GM06990 (cell line): ENCODE data around the gene NCAPH2.

Source experiments
- DNase-seq: peaks from one replicate; pipeline ENCODE4 v3.0.0-alpha.2; 2011; ENCODE audit not compliant: insufficient read length; ENCODE audit errors: extremely low read depth
- H3K27me3 ChIP-seq: replicated peaks from 2 replicates; pipeline ENCODE4 v1.6.0; 2011; ENCODE audit warnings: low read length; ENCODE audit not compliant: control insufficient read depth, insufficient read depth
- H3K36me3 ChIP-seq: 2 replicates; pipeline ENCODE4 v1.5.1; 2011; ENCODE audit warnings: low read length; ENCODE audit not compliant: control insufficient read depth, insufficient read depth
- H3K4me3 ChIP-seq: replicated peaks from 2 replicates; pipeline ENCODE4 v1.5.1; 2011; ENCODE audit warnings: low read depth, mild to moderate bottlenecking, control low read depth, low read length
- TF ChIP-seq, protein P1 (sequence below): IDR thresholded peaks from 2 replicates; pipeline ENCODE4 v1.5.1; 2011; ENCODE audit warnings: low read length, control low read depth, mild to moderate bottlenecking, inconsistent platforms; ENCODE audit not compliant: insufficient read depth, poor library complexity, severe bottlenecking

Gene NCAPH2

DNA sequence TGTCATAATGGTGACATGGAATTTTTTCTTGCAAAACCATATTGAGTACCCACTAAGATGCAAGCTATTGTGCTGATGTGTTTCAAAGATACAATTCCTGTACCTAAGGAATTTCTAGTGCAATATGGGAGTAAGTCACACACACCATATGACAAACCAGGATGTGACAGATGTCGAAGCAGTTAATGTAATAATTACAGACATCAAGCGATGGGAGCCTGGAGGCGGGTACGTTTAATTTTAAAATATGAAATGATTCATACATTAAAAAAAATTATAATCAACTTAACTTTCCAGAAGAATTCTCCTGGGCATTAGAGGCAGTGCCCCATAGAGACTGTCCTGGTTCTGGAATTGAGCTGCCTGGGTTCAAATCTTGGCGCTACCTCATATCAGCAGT lies 48.7 kb downstream of the NCAPH2 start:
- no peak for DNase-seq
- no peak overlapping the region for H3K4me3 ChIP-seq
- H3K36me3 ChIP-seq: no peaks in the 10 kb centered on the region
- no peaks in the 10 kb centered on the region for H3K27me3 ChIP-seq
- TF ChIP-seq, protein P1, sequence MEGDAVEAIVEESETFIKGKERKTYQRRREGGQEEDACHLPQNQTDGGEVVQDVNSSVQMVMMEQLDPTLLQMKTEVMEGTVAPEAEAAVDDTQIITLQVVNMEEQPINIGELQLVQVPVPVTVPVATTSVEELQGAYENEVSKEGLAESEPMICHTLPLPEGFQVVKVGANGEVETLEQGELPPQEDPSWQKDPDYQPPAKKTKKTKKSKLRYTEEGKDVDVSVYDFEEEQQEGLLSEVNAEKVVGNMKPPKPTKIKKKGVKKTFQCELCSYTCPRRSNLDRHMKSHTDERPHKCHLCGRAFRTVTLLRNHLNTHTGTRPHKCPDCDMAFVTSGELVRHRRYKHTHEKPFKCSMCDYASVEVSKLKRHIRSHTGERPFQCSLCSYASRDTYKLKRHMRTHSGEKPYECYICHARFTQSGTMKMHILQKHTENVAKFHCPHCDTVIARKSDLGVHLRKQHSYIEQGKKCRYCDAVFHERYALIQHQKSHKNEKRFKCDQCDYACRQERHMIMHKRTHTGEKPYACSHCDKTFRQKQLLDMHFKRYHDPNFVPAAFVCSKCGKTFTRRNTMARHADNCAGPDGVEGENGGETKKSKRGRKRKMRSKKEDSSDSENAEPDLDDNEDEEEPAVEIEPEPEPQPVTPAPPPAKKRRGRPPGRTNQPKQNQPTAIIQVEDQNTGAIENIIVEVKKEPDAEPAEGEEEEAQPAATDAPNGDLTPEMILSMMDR: no peak

- no peak for DNase-seq
- Histone ChIP-seq H3K27me3 (no peaks in the 10 kb centered on the region), H3K4me3 (no peak overlapping the region), H3K36me3 (no peaks in the 10 kb centered on the region)
- TF ChIP-seq, protein P1: no peak
Measured at GRCh38 chr22:50560034-50560433, 52.0 kb downstream of the NCAPH2 start.

GRCh38 chr22:50561401-50562358 lies 53.7 kb downstream of the NCAPH2 start:
- Histone ChIP-seq H3K36me3 (no peaks in the 10 kb centered on the region; the same call in 1 of the 2 replicates), H3K27me3 (no peaks in the 10 kb centered on the region), H3K4me3 (no peak overlapping the region)
- DNase-seq: no peak
- TF ChIP-seq, protein P1: no peak

DNA sequence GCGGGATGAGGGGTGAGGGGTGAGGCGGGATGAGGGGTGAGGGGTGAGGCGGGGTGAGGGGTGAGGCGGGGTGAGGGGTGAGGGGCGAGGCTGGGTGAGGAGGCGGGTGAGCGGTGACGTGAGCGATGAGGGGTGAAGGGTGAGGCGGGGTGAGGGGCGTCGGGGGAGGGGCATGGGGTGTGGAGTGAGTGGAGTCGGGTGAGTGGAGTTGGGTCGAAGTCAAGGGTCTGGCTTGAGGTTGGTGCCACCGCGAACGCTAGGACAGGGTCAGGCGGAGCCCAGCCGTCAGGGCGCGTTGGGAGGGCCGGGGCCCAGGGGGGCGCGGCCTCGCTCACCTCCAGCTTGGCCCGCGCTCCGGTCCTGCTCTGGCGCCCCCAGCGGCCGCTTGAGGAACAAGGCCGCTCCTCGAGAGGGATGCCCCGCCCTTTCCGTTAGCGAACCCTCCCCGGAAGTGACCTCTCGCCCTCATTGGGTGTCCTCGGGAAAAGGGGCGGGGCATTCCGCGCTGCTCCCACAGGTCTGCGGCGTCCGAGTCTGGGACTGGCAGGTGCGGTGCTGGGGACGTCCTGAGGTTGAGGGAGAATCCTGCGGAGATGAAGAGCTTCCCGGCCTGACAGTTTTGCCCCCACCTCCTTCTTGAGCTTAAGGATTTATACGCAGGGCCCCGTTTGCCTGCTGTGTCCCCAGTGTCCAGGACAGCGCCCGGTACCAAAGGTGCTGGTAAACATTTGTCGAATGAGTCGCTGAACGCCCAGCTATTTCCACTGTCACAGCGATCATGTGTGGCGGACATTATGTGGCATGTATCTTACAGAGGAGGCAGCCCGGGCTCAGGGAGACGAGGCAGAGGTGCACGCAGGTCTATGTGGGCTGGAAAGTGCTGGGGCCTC lies 54.7 kb downstream of the NCAPH2 start, which contains the start of gene SYCE3:
SYCE3 (minus strand) TSS at position 397 of the 890 bp plus-strand sequence. CDS start 6,514 bp downstream, outside the sequence.
- no peaks in the 10 kb centered on the region; the same call in none of the 2 replicates for H3K36me3 ChIP-seq
- no peaks in the 10 kb centered on the region for H3K27me3 ChIP-seq
- DNase-seq: peak; percentile 93
- TF ChIP-seq, protein P1: peak; percentile 75
- peak within 1 kb of the TSS; percentile 78 for H3K4me3 ChIP-seq

GRCh38 chr22:50563413-50564160 lies 55.6 kb downstream of the NCAPH2 start:
- H3K27me3 ChIP-seq: no peaks in the 10 kb centered on the region
- H3K36me3 ChIP-seq: peaks cover 2% of the 10 kb centered on the region
- peak overlapping the region; percentile 78 for H3K4me3 ChIP-seq
- TF ChIP-seq, protein P1: no peak
- DNase-seq: no peak
